ENCODE results near the gene GART.

GRCh38 chr21:33558777-33559421 lies 17.0 kb upstream of the GART start:
- TF ChIP-seq EZH2phosphoT487 (IDR thresholded peaks at IDR 0.05; ENCODE audit: insufficient read depth, low read depth) (no peak), EZH2 (IDR thresholded peaks at IDR 0.05; ENCODE audit: insufficient read depth, poor library complexity, severe bottlenecking) (no peak)

Data from GM23248 (cell line).